ENCODE measurements around the gene GDE1.

The GDE1 gene

DNA sequence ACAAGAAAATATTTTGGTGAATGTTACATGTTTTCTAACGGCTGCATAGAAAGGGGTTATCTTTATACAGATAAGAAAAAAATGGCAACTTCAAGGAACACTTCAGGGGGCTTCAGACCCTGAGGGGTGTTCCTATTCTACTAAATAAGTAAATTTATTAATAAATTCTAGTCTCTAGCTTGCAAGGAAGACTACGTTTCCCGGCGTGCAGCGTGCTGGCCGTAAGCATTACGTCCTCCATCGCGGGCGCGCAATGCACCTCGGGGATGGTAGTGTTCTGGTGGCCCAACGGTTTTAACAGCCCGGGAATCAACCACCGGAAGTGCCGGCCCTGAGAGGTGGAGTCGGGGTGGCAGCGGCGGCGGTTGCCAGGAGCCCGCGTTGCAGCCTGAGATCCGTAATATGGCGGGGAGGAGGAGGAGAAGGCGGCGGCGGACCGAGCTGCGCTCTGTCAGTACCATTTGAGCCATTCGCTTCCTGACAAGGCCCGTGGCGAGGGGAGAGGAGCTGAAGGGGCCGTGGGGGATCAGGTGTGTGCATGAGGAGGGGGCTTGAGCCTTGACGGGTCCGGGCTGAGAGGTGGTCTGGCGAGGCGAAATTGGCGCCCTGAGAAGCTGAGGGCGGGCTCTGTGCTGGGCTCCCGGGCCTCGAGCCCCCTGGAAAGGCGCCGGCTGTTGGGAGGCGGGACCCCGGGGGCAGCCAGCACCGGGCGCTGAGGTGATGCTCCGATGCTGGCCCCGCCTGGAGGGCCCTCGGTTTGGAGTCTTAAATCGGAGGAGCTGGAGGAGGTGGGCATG is 1.9 kb upstream of the GDE1 start, which contains the start of gene CCP110:
TSS of gene CCP110 (plus strand) at position 384 of the 797 bp plus-strand sequence. CDS start 3,940 bp downstream, outside the sequence.
- DNase-seq, result peak; percentile 72

DNA sequence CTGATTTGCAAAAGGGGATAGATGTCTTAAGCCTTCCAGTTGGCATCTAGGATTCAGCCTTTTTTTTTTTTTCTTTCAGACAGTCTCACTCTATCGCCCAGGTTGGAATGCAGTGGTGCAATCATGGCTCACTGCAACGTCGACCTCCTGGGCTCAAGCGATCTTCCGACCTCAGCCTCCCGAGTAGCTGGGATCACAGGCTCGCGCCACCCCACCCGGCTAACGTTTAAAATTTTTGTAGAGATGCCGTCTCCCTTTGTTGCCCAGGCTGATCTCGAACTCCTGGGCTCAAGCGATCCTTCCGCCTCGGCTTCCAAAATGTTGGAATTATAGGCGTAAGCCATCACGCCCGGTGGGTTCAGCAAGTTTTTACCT is 1.3 kb upstream of the GDE1 start:
- no peak for DNase-seq

DNA sequence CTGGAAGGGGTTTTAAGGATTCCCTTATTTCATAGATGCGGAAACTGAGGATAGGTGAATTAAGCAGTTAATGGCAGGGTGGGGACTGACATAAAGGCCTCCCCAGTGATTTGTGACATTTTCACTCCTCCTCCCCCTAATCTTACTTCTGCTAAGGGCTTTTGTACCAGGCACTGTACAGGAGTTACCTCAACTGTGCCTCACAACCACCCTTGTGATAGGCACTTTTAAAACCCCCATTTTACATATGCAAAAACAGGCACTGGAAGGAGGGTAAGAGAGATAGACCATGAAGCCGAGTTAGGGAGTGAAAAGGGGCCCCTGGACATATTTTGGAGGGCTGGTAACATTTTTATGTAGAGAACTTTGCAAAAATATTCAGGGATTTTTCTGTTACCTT is 862 bp upstream of the GDE1 start:
- DNase-seq, result no peak

DNA sequence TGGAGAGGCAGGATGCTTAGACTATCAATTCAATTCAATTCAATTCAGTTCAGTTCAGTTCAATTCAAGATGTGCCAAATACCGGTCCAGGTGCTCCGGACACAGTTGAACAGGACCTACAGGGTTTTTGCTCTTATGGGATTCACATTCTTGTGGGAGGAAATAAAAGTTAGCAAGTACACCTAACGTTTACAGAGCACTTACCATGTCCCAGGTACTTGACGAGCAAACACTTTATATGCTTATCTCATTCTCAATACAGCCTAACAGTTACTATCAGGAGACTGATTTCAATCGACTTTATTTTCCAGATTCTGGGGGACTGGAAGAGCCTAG is 467 bp upstream of the GDE1 start:
- no peak for DNase-seq

DNA sequence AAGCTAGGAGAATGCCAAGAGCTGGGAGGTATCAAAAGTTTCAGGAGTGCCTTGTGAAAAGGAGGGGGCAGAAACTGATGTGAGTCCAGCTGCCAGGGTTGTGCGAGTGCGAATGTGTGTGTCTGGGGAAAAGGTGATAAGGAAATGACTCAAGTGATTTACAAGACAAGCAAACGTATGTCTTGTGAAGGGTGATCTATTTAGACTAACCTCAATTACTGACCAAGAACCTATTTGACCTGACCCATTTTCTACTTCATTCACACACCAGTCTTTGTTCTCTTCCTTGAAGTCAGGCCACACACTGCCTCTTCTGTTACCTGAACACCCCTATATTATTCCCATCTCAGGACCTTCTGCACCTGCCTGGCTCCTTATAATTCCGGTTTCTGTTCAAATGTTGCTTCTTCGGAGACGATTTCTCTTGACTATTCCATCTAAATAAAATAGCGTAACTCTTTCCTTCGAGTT is 1.0 kb downstream of the GDE1 start:
- no peak for DNase-seq

DNA sequence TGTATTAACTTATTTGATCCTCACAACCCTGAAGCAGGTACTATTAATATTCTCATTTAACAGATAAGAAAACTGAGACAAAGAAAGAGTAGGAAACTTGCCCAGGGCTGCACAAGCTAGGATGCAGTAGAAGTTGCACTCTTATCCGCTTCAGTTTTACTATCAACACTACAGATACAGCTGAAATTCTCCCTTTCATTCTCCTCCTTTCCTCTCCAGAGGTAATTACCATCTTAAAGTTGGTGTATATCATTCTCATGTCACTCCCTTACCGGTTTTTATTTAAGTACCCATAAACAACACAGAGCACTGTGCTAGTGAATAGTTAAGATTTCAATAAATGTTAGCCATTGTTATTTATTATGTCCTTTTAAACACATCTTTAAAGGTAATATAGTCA is 3.5 kb downstream of the GDE1 start:
- DNase-seq, result no peak

DNA sequence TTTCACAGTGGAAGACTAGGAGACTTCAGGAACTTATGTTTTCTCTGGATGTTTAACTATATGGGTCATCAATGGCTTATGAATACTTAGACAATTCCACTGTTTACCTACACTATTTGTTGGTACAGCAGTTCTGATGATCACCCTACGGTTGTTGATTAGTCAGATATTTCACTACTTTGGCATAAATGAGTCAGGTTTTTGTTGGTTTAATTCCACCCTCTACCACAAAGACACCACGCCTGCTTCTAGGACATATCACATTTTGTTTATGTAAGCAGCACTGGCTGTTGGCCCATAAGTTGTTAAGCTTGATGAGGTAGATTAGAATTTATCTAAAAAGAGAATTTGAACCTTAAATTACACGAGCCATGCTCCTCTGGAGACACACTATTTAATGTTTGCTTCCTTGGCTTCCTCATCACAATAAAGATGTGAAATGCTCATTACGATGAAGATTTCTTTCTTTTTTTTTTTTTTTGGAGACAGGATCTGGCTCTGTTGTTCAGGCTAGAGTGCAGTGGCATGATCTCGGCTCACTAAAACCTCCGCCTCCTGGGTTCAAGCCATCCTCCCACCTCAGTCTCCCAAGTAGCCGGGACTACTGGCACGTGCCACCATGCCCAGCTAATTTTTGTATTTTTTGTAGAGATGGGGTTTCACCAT is 4.3 kb downstream of the GDE1 start:
- no peak for DNase-seq

DNA sequence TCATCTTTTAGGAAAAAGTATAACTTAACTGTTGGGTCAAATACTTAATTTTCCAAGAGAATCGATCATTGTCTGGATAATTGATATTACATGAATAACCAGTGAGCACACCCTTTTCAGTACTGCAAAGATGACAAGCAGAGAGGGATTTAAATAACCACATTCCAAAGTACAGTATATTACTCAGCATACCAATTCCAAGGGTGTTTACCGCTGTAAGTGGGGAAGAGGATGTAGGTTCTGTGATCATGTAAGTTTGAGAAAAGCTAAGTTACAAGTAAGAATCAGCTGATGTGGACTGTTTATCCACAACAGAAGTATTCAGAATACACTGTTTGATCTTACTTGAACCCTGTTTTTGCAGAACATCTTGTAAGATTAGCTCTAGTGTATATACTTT is 6.1 kb downstream of the GDE1 start:
- no peak for DNase-seq

DNA sequence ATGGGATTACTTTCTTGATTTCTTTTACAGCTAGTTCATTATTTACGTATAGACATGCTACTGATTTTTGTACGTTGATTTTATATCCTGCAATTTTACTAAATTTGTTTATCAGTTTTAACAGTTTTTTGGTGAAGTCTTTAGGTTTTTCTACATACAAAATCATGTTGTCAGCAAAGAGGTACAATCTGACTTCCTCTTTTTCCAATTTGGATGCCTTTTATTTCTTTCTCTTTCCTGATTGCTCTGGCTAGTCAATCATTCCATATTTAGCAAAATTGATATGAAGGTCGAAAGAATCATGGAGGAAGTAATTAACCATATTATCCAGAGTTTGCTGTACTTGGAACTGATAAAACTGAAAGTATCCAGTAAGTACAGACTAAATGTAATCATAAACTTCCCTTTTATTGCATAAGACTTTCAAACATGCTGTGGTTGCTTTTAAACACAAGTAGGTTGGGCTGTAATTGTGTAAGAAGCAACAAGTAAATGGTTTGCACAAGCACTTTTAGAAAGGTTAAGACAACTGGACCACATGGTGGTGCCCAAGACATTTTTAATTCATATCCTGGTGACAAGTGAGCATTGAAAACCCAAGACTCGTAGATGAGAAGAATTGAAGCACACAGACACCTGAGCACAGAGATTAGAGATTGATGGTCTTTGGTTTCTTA is 8.4 kb downstream of the GDE1 start:
- no peak for DNase-seq

DNA sequence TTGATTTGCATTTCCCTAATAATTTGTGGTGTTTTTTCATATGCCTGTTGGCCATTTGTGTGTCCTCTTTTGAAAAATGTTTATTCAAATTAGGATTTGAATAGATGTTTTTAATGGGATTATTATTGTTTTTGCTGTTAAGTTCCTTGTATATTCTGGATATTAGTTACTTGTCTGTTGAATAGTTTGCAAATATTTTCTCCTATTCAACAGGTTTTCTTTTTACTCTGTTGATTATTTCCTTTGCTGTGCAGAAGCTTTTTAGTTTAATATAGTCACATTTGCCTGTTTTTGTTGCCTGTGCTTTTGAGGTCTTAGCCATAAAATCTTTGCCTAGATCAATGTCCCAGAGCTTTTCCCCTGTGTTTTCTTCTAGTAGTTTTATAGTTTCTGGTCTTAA is 9.6 kb downstream of the GDE1 start:
- no peak for DNase-seq

DNA sequence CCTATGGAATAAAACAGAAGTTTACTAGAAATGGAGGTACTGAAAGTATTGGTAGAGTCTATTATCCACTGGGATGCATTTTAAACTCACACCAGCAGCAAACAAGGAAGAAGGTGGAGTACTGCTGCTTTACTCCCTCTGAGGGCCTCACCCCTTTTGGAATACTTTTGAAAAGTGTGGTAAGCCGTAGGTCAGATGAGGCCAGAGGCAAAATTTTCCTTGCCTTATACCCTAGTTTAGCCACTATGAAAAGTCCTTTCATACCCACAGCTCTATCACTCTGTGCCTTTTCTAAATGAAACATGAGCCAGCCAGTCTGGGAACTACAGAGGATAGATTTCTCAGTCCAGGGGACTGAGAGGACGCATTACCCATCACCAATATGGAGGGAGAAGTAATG is 14.0 kb downstream of the GDE1 start:
- no peak for DNase-seq

DNA sequence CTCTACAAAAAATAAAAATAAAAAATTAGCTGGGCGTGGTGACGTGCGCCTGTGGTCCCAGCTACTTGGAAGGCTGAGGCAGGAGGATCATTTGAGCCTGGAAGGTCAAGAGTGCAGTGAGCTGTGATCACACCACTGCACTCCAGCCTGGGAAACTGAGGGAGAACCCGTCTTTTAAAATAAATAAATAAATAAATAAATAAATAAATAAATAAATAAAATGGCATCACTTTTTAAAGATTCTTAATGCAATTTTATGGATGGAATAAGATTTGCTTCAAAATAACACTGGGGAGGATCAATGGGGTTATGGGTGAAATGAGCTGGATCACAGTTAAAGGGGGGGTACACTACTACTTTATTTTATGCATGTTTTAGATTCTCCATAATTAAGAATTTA is 14.9 kb downstream of the GDE1 start:
- no peak for DNase-seq

DNA sequence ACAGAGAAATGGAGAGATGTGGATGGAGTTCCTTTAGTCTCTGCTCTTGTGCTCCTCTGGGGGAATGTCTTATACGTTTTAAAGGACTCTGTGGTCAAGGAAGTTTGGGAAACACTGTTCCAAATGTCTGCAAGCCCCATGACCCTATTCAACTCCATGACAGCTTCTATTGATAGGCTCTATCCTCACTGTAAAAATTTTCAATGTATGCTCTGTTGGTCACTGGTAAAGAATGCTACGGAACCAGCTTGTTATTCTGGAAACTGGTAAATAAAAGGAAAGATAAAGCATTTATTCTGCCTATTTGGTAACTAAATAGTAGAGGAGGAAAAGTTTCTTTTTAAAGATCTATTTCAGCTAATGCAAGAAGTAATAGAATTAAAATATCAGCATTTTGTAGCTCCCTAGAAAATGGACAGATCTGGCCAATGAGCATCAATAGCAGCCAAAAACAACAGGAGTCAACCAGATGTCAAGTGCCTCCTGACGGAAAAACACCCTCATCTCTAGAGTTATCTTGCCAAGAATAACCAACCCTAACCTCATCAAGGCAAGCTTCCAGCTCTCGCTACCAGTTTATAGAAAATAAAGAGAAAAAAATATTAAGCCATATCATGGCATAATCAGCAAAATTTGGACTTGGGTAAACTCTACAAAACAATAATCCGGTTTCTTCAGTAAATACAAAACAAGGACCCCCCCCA is 16.1 kb downstream of the GDE1 start:
- no peak for DNase-seq

DNA sequence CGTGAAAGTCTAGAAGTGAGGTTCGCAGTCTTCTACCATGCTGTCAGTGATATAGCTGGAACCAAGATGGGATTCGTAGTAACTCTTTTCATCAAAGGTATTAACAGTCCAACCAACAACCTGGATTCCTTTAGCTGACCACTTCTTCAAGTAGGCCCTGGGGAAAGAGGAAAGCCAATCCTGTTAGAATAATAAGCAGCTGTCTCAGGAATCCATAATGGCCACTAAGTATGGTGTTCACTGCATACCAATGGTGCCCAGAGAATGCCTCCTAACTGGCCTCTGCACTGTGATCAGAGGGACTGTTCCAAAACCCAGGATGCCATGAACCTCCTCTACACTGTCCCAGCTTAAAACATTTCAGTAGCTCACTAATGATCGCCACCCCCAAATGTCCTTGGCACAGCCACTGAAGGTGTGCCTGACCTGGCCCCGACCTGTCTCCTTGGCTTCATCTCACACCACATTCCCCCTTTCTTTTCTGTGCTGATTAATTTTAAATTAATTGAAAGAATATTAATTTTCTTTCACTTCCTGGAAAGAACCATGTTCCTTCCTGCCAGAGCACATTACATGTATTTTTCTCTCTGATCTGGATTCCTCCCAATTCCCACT is 18.3 kb downstream of the GDE1 start:
- DNase-seq, result no peak

DNA sequence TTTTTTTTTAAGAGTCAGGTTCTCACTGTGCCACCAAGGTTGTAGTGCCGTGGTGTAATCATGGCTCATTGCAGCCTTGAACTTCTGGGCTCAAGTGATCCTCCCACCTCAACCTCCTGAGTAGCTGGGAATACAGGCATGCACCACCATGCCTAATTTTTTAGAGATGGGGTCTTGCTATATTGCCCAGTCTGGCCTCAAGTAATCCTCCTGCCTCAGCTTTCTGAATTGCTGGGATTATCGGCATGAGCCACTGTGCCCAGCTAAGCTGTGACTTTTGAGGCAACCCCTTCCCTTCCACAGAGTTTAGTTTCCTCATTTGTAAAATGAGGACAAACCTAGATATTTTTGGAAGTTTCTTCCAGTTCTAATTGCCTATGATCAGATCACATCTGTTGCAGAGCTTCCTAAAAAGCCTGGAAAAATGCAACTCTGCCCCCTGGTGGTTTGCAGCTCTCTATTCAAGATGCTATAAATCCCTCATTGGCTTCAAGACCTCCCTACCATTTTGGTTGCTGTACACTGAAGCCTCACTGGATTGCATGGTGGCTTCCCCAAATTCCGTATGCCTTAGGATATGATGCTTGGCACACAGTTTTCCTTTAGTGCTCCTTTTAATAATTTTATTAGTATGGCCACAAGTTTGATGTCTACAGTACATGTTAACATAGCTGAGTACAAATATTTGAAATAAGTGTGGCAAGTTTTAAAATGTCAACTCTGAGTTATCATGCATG is 19.3 kb downstream of the GDE1 start:
- no peak for DNase-seq

DNA sequence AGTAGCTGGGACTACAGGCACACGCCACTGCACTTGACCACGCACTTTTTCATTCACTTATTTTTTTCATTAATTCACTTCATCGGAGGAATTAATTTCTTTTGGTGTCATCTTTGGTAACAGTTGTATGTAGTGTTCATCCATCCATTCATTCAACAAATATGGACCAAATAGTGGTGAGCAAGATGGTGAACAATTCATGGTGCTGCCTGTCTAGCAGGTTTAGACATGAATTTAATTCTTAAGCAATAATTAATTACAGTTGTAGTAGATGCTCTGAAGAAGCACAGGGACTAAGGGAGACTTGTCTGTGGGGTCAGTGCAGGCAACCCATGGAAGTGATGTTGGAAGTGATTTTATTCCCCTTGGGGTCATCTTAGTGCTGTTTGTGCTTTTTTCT is 22.4 kb downstream of the GDE1 start:
- DNase-seq, result no peak

DNA sequence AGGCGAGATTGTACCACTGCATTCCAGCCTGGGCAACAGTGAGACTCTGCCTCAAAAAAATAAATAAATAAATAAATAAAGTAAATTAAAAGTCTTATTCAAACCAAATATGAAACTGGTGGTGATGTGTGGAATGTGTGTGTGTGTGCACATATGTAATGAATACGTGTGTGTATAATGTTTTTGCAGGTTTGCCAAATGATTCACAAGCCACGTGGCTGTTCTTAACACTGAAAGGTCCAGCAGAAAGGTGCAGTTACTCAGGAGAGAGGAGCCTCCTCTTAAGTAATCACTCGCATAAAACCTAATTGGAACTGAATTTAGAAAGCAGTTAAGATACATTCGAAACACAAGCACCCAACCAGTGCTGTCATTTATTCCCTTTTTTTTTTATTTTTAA is 22.9 kb downstream of the GDE1 start:
- DNase-seq, result no peak

DNA sequence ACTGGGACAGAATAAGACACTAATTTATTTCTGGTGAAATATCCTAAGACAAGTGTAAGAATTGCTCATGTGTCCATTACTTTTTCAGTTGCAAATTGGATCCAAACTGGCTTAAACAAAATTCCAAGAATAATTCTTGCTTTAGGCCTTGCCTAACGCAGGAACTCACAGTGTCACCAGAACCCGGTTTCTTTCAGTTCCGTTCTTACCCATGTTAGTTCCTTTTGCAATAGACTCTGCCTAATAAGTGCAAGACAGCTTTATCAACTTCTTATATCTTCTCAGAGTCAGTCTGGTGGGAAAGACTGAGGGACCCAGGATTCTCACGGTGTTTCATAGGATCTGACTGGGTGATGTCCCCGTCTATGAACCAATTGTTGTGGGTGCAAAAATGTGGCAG is 24.7 kb downstream of the GDE1 start:
- no peak for DNase-seq

DNA sequence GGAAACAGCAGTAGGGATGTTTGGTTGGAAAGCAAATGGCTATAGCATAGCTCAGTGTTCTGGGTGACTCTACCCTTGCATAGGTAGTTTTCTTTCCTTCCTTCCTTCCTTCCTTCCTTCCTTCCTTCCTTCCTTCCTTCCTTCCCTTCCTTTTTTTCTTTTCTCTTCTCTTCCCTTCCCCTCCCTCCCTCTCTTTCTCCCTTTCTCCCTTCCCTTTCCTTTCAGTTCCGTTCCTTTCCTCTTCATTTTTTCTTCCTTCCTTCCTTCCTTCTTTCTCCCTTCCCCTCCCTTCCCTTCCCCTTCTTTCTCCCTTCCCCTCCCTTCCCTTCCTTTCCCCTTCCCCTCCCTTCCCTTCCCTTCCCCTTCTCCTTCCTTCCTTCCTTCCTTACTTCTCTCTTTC is 31.3 kb downstream of the GDE1 start:
- no peak for DNase-seq

DNA sequence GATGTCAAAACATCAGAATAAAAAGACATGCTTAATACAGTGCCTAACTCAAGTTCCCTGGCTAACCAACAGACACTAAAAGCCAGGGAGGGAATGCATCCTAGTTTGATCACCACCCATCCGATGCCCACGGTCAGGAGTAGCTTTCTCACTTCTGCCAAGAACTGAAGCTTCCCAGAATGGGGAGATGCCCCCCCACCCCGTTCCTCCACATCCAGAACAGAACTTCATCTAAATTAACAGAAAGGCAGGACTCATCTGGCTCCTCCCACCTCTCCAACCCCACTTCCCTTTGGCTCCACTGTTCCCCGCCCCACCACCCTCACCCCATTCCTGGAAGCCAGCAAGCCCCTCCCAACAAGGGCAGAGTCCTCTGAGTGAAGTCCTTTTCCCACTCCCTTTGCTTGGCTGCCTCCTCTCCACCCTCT is 33.7 kb downstream of the GDE1 start:
- DNase-seq, result no peak

DNA sequence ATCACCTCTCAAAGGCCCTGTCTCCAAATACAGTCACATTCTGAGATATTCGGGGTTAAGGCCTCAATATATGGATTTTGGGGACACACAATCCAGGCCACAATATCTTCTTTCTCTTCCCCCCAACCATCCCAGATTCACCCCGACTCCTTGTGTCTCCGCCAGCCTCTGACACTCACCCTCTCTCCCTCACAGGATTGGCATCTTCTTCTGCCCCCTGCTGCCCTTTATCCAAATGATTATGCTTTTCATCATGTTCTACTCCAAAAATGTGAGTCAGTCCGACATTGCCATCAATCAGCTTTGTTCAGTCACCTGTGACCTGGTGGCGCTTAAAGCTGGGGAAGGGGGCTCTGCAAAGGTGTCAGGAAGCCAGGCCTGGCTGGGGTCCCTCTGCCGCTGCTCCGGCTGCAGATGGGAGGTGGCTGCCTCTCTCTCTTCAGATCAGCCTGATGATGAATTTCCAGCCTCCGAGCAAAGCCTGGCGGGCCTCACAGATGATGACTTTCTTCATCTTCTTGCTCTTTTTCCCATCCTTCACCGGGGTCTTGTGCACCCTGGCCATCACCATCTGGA is 35.1 kb downstream of the GDE1 start:
- no peak for DNase-seq

DNA sequence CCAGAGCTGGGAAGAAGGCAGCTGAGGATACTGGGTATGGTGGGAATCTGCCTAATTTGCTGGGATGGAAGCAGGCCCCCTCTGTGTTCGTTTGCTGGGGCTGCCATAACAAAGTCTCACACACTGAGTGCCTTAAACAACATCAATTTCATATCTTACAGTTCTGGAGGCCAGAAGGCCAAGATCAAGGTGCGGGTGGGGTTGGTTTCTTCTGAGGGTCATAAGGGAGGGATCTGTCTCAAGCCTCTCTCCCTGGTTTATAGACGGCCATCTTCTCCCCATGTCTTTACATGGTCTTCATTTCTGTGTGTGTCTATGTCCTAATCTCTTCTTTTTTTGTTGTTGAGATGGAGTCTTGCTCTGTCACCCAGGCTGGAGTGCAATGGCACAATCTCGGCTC is 35.8 kb downstream of the GDE1 start:
- DNase-seq, result no peak

Measured in GOT3 (cell line).